CD14-positive monocyte (primary cell): ENCODE data around the gene CXCR4. TPM values are rescaled to one million over a fixed set of nuclear protein-coding genes. Genes with fewer than 3 reads are reported as not detected.

Experiments
- DNase-seq, 3 donors: peaks; one replicate each; pipeline ENCODE4 v3.0.0-alpha.2; 2011 to 2022
- H2AFZ ChIP-seq: 2 replicates; pipeline ENCODE4 v1.6.0; 2012; ENCODE audit warnings: mild to moderate bottlenecking, low read depth, low read length, inconsistent platforms; ENCODE audit not compliant: insufficient read depth, poor library complexity, severe bottlenecking
- H3K27ac ChIP-seq, 2 donors: 1 replicate in 1 of 2; 2 replicates in 1 of 2; pipeline ENCODE4 v1.5.1; 2012 to 2013; ENCODE audit warnings: low read length in 2 of 2, control low read depth in 1 of 2, inconsistent platforms in 1 of 2, low read depth in 1 of 2, mild to moderate bottlenecking in 1 of 2
- H3K27me3 ChIP-seq, 2 donors: one replicate each; pipeline versions ENCODE4 v1.6.0 to v1.6.1; 2011 to 2013; ENCODE audit warnings: low read length in 2 of 2; ENCODE audit not compliant: control insufficient read depth in 2 of 2, insufficient read depth in 2 of 2
- H3K36me3 ChIP-seq, 2 donors: replicated peaks in 1 of 2; 1 replicate in 1 of 2; 2 replicates in 1 of 2; pipeline versions ENCODE4 v1.5.1 to v1.6.1; 2012 to 2013; ENCODE audit warnings: low read length in 2 of 2, control low read depth in 1 of 2, inconsistent platforms in 1 of 2, mild to moderate bottlenecking in 1 of 2; ENCODE audit not compliant: insufficient read depth in 2 of 2, control insufficient read depth in 1 of 2
- H3K4me1 ChIP-seq, 2 donors: 1 replicate in 1 of 2; 2 replicates in 1 of 2; pipeline versions ENCODE4 v1.5.1 to v1.6.1; 2012 to 2013; ENCODE audit warnings: low read length in 2 of 2, control low read depth in 1 of 2, inconsistent platforms in 1 of 2, mild to moderate bottlenecking in 1 of 2, moderate library complexity in 1 of 2; ENCODE audit not compliant: insufficient read depth in 2 of 2, control insufficient read depth in 1 of 2
- H3K4me2 ChIP-seq: replicated peaks from 2 replicates; pipeline ENCODE3; 2012; ENCODE audit warnings: low read length, moderate library complexity, mild to moderate bottlenecking; ENCODE audit not compliant: poor library complexity, severe bottlenecking; ENCODE audit errors: extremely low read depth
- H3K4me3 ChIP-seq, 3 experiments: fragments of 200-600 bp in 1 of 3; sonication (generic) in 1 of 3; replicated peaks in 1 of 3; 1 replicate in 2 of 3; 2 replicates in 1 of 3; pipeline ENCODE4 v1.5.1; 2011 to 2013; ENCODE audit warnings: low read length in 3 of 3, mild to moderate bottlenecking in 3 of 3, control low read depth in 2 of 3, low read depth in 2 of 3, inconsistent platforms in 1 of 3, moderate library complexity in 1 of 3
- H3K79me2 ChIP-seq: 2 replicates; pipeline ENCODE4 v1.6.0; 2012; ENCODE audit warnings: mild to moderate bottlenecking, control low read depth, inconsistent platforms, low read length, moderate library complexity; ENCODE audit not compliant: insufficient read depth
- H3K9ac ChIP-seq: 2 replicates; pipeline ENCODE4 v1.6.0; 2017; ENCODE audit warnings: low read length, mild to moderate bottlenecking; ENCODE audit not compliant: insufficient read depth, poor library complexity, severe bottlenecking
- H3K9me3 ChIP-seq, 2 donors: replicated peaks in 1 of 2; 1 replicate in 1 of 2; 2 replicates in 1 of 2; pipeline versions ENCODE4 v1.5.1 to v1.6.1; 2012 to 2013; ENCODE audit warnings: low read length in 2 of 2, control low read depth in 1 of 2; ENCODE audit not compliant: control insufficient read depth in 1 of 2, insufficient read depth in 1 of 2
- H4K20me1 ChIP-seq: 2 replicates; pipeline ENCODE4 v1.6.0; 2012; ENCODE audit warnings: mild to moderate bottlenecking, low read length, control low read depth, moderate library complexity; ENCODE audit not compliant: insufficient read depth
- H3K27ac Mint-ChIP-seq, 7 donors: one replicate each; pipeline ENCODE4 v1.8.0; 2020; ENCODE audit warnings: mild to moderate bottlenecking in 7 of 7, mixed read lengths in 7 of 7, moderate library complexity in 6 of 7, inconsistent platforms in 2 of 7
- H3K27me3 Mint-ChIP-seq, 3 donors: one replicate each; pipeline ENCODE4 v1.8.0; 2021 to 2022; ENCODE audit warnings: low read depth in 3 of 3, mild to moderate bottlenecking in 3 of 3, mixed read lengths in 3 of 3, moderate library complexity in 3 of 3, inconsistent platforms in 1 of 3
- H3K36me3 Mint-ChIP-seq, 2 donors: one replicate each; pipeline ENCODE4 v1.8.0; 2020; ENCODE audit warnings: mixed read lengths in 2 of 2, inconsistent platforms in 1 of 2, mild to moderate bottlenecking in 1 of 2
- H3K4me1 Mint-ChIP-seq: one replicate; pipeline ENCODE4 v1.8.0; 2020; ENCODE audit warnings: mild to moderate bottlenecking, mixed read lengths
- H3K4me3 Mint-ChIP-seq, 2 donors: one replicate each; pipeline ENCODE4 v1.8.0; 2020; ENCODE audit warnings: mild to moderate bottlenecking in 2 of 2, mixed read lengths in 2 of 2, moderate library complexity in 1 of 2
- H3K9me3 Mint-ChIP-seq, 7 donors: one replicate each; pipeline ENCODE4 v1.8.0; 2020 to 2022; ENCODE audit warnings: mixed read lengths in 7 of 7, mild to moderate bottlenecking in 6 of 7, moderate library complexity in 6 of 7, inconsistent platforms in 2 of 7
- CTCF ChIP-seq: fragments of 200-600 bp; IDR thresholded peaks from one replicate; pipeline ENCODE4 v1.8.0; 2022; ENCODE audit warnings: antibody characterized with exemption, mild to moderate bottlenecking
- WGBS: methylation state at CpG from one replicate; pipeline ENCODE4 v1.1.5; 2013; ENCODE audit warnings: missing lambda C conversion rate; ENCODE audit not compliant: insufficient coverage; 5-methylcytosine and 5-hydroxymethylcytosine counted together
- intact Hi-C, 2 donors: fragments of 100-400 bp; cut with micrococcal nuclease; formaldehyde crosslinking; loops; one replicate each; pipeline versions ENCODE4 v1.15.0 to v1.15.1; 2023
- polyA plus RNA-seq, 3 donors: library from polyadenylated mRNA; depleted of rRNA in 1 of 3; unstranded in 2 of 3; stranded (reverse) in 1 of 3; fragments of 300-500 nt in 2 of 3; fragments of >200 nt in 1 of 3; fragmentation: Illumina TruSeq in 2 of 3; gene quantifications; 1 replicate in 2 of 3; 2 replicates in 1 of 3; pipeline ENCODE4 v1.2.3, GENCODE V29; 2012 to 2021

Gene CXCR4
- polyA plus RNA-seq, 3 donors, result 140 to 1,274 (median 391) TPM

GRCh38 chr2:136128905-136129304 is 11.0 kb upstream of the CXCR4 start:
- H3K4me1 ChIP-seq, result peaks cover 73 to 86% of the 10 kb centered on the region in 2 donors
- Mint-ChIP-seq H3K36me3 (peaks cover 0 to 7% of the 10 kb centered on the region in 2 donors), H3K9me3 (no peaks in the 10 kb centered on the region), H3K4me3 (no peak overlapping the region), H3K27me3 (peaks cover 0 to 1% (median 1%) of the 10 kb centered on the region in 3 donors), H3K27ac (peak overlapping the region in 2 of 7 donors; percentile 70 to 80), H3K4me1 (peaks cover 91% of the 10 kb centered on the region)
- H4K20me1 ChIP-seq, result no peaks in the 10 kb centered on the region
- no peak for TF ChIP-seq CTCF
- H3K79me2 ChIP-seq, result peaks cover 19% of the 10 kb centered on the region
- no peak for DNase-seq
- WGBS, result 100% methylated on average over 1 of the region's 1 CpG
- no peak overlapping the region for H3K4me3 ChIP-seq
- no peaks in the 10 kb centered on the region for H3K9me3 ChIP-seq
- H3K4me2 ChIP-seq, result no peak overlapping the region
- H3K9ac ChIP-seq, result no peak overlapping the region
- H2AFZ ChIP-seq, result no peak overlapping the region
- H3K36me3 ChIP-seq, result no peaks in the 10 kb centered on the region
- no peak overlapping the region for H3K27ac ChIP-seq
- intact Hi-C loops, result loop anchor here in 1 of 2 donors (10.0 kb wide), 1 partner anchor 214 kb away; no protein-coding TSS in a partner anchor
- no peaks in the 10 kb centered on the region for H3K27me3 ChIP-seq

GRCh38 chr2:136128366-136128765 is 10.4 kb upstream of the CXCR4 start:
- no peak for TF ChIP-seq CTCF
- Histone ChIP-seq H4K20me1 (no peaks in the 10 kb centered on the region), H2AFZ (no peak overlapping the region), H3K27ac (no peak overlapping the region), H3K4me1 (peaks cover 67 to 86% of the 10 kb centered on the region in 2 donors), H3K4me2 (no peak overlapping the region), H3K79me2 (peaks cover 13% of the 10 kb centered on the region), H3K9me3 (no peaks in the 10 kb centered on the region), H3K9ac (no peak overlapping the region), H3K36me3 (no peaks in the 10 kb centered on the region), H3K27me3 (no peaks in the 10 kb centered on the region), H3K4me3 (no peak overlapping the region)
- 87% methylated on average over 2 of the region's 2 CpGs for WGBS
- Mint-ChIP-seq H3K36me3 (peaks cover 0 to 7% of the 10 kb centered on the region in 2 donors), H3K27me3 (peaks cover 0 to 1% (median 1%) of the 10 kb centered on the region in 3 donors), H3K4me3 (no peak overlapping the region), H3K27ac (no peak overlapping the region), H3K4me1 (peaks cover 91% of the 10 kb centered on the region), H3K9me3 (no peaks in the 10 kb centered on the region)
- intact Hi-C loops, result loop anchor here in 1 of 2 donors (10.0 kb wide), 1 partner anchor 214 kb away; no protein-coding TSS in a partner anchor
- DNase-seq, result no peak
